GM18907 (cell line): Measurements from ENCODE around the gene SCAF4.
"Not testable (repeated sequence)": the region's sequence is repeated elsewhere in the genome, so short reads cannot be mapped to it uniquely, and the experiment has no call there.

ENCODE experiments used
- ATAC-seq: cut with Tn5 transposase; IDR thresholded peaks from one replicate; pipeline ENCODE4 v1.9.1; 2021; ENCODE audit warnings: mild to moderate bottlenecking, moderate library complexity; ENCODE audit not compliant: unreplicated experiment

SCAF4 gene

DNA sequence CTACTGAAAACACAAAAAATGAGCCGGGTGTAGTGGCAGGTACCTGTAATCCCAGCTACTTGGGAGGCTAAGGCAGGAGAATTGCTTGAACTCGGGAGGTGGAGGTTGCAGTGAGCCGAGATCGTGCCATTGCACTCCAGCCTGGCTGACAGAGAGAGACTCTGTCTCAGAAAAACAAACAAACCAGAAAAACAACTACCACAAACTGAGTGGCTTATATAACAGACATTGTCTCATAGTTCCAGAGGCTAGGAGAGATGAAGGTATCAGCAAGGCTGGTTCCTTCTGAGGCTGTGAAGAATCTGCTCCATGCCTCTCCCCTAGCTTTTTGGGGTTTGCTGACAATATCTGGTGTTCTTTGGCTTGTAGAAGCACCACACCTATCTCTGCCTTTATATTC lies 80.4 kb downstream of the SCAF4 start:
- ATAC-seq = not testable (repeated sequence)

DNA sequence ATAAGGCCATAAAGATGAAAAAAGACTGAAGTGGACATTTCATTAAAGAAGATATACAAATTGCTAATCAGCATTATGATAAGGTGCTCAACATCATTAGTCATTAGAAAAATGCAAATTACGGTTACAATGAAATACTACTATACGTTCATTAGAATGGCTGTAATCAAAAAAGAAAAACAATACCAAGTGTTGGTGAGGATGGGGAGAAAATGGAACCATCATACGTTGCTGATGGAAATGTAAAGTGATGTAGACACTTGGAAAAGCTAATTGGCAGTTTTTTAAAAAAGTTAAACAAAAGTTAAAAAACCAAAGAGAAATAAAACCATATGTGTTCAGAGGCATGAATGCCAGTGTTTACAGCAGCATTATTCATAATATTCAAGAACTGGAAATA lies 81.0 kb downstream of the SCAF4 start:
- ATAC-seq = no peak

DNA sequence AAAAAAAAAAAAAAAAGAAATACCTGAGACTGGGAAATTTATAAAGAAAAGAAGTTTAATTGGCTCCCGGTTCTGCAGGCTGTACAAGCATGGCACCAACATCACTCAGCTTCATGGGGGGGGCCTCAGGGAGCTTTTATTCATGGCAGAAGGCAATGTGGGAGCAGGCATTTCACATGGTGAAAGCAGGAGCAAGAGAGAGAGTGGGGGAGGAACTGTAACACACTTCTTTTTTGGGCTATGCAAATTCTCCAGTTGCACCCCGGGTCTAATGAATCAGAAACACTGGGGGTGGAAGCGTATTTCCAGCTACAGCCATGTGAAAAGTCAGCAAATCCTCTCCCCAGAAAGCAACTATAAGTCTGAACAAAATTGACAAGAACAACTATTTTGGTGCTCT lies 84.3 kb downstream of the SCAF4 start:
- ATAC-seq = peak; percentile 43

DNA sequence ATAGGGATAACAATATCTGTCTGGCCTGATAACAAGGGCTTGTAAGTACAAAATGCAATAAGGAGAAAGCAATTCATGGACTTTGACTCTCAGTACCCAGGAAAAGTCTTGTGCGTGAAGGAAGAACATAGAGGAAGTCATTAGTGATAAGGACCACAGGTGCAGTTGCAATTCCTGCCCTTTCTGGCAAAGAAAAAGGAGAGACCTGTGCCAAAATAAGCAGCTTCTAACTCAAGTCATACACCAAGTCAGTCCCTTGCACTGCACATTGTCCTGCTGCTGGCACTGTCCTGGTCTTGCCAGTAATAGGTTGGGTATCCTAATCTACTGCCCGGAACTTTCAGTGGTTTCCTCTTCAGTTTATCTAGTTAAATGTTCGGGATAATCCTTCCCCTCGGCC lies 87.3 kb downstream of the SCAF4 start:
- no peak for ATAC-seq

DNA sequence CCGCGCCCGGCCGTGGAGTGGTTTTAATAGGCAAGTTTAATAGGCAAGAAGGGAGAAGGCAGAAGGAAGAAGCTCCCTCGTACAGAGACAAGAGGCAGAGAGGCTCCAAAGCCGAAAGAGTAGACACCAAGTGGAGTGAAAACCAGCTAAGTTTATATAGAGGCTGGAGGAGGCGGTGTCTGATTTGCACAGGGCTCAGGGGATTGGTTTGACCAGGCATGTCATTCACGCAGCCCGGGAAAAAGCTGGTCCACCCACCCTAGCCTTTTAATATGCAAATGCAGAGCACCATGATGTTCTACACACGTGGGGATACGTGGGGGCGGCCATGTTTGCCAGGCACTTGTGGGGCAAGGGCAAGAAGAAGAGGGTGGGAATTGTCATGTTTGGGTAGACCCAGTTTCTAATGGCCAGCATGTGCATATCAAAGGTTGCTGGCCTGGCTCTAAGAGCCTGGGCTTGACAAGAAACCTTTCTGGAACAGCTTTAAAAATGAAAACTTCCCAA lies 90.4 kb downstream of the SCAF4 start:
- no peak for ATAC-seq

DNA sequence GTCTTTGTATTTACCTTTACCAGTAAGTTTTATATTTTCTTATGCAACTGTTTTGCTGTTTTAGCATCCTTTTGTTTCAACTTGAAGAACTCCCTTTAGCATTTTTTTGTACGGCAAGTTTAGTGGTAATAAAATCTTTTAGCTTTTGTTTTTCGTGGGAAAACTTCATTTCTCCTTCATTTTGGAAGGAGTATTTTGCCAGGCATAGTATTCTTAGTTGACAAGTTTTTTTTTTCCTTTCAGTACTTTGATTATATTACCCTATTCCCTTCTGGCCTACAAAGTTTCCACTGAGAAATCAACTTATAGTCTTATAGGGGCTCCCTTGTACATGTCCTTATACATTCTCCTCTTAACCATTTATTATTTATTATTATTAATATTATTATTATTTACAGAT lies 95.0 kb downstream of the SCAF4 start:
- no peak for ATAC-seq

DNA sequence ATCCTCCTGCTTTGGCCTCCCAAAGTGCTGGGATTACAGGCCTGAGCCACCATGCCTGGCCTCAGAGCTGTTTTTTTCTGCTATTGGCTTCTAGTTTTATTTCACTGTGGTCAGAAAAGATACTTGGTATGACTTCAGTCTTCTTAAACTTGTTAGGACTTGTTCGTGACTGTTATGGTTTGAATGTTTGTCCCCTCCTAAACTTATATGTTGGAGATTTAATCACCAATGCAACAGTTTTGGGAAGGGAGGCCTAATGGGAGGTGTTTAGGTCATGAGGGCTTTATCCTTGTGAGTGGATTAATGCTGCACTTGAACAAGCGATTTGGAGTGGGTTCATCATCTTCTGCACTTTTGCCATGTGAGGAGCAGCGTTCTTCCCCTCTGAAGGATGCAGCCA lies 96.9 kb downstream of the SCAF4 start:
- ATAC-seq = no peak

DNA sequence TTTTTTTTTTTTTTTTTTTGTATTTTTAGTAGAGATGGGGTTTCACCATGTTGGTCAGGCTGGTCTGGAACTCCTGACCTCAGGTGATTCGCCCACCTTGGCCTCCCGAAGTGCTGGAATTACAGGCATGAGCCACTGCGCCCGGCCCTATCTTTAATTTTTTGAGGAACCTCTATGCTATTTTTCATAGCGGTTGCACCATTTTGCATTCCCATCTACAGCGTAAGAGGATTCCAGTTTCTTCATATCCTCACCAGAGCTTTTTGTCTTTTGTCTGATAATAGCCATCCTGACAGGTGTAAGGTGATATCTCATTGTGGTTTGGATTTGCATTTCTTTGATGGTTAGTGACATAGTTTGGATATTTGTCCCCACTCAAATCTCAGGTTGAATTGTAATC lies 100.0 kb downstream of the SCAF4 start:
- not testable (repeated sequence) for ATAC-seq

DNA sequence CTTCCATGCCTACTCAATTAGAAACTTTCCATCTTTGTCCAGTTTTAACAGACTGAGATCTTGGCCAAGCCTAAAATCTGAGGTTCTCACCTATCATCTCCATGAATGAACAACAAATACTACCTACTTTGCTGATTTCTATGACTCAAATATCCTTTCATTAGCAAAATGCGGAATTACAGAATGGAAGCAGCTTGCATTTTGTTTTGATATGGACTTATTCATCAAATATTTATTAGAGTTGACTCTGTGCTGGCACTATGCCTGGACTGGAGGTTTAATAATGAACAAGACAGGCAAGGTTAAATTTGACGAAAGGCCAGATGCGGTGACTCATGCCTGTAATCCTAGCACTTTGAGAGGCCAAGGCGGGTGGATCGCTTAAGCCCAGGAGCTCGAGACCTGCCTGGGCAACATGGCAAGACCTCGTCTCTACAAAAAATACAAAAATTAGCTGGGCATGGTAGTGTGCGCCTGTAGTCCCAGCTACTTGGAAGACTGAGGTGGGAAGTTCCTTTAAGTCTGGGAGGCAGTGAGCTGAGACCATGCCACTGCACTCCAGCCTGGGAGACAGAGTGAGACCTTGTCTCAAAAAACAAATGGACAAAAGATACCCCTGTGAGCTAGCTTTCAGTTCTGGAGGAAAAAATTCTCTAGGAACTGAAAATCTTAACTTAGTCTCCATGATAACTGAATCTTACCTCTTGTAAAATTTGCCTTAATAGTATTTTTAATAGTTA lies 101.8 kb downstream of the SCAF4 start:
- ATAC-seq = no peak

DNA sequence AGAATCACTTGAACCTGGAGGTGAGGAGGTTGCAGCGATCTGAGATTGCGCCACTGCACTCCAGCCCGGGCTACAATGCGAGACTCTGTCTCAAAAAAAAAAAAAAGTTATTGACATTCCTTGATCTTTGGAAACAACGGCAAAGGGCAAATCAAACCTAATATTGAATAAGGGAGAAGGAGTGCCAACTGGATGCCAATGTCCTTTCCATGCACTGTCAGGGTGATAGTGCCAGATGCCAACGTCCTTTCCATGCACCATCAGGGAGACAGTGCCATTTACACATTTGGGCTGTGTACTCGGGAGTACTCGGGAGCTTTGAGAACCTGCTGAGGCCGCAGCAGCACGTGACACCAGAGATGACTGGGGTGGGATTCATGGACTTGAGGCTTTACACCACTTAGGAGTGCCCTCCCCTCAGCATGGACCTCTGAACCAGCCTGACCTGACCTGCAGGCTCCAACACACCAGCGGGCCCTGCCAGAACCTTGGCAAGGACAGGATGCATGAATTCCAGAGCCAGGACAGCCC lies 106.9 kb downstream of the SCAF4 start:
- ATAC-seq = no peak

DNA sequence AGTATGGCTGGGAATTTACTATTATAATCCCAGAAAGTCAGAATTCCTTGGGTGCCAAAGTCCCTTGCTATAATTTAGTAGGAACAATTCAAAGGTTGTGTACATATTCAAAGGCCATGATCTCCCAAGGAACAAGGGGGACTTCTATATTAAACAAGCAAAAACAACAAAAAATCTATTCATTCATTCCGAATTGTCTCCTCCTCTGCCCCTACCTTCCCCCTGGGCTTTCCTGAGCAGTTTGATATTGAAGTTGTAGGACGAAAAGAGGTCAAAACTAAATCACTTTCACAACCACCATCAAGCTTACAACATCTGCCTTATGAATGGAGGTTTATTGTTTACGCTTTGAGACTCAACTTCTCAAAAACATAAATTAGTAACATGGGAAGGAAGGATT lies 107.7 kb downstream of the SCAF4 start:
- ATAC-seq = no peak

DNA sequence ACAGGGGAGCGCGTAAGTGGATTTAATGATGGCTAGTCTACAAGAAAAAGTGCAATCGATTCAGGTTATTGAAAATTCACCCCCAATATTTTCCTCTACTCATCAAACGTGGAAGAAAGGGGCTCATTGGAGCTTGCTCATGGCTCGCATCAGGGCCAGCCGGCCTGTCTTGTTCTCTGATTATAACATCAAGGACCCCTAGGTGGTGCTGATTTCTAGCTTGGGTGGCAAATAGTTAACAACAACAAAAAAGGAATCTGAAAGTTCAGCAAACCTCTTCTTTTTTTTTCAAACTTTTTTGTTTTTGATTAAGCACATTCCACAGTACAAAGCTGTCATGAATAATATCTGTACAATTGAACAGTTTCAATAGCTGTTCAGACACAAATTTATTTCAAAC lies 108.3 kb downstream of the SCAF4 start:
- ATAC-seq = no peak

DNA sequence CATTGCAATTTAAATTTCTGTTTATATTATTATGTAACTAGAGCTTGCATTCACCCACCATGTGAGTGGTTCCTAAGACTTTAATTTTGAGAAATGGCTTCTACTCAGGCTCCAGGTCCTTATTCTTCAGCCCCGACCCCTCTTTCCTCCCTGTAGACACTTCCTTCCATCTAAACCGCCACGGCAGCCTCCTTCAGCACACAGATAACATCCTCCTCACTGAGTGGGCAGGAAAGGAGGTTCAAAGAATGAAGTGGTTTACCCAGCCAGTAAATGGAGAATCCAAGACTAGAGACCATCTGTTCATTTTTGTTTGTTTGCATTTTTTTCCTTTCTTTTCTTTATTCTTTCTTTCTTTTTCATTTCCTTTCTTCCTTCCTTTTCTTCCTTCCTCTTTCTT lies 109.5 kb downstream of the SCAF4 start:
- ATAC-seq = no peak
